Heart right ventricle (tissue), 16 donors: ENCODE measurements around the gene PCCA. TPM values are rescaled to one million over a fixed set of nuclear protein-coding genes. Genes with fewer than 3 reads are reported as not detected.

Experiments used
- ATAC-seq, 8 donors: fragments of 200-7000 bp; cut with Tn5 transposase; one replicate each; pipeline ENCODE4 v1.9.1; 2020; ENCODE audit warnings: mild to moderate bottlenecking in 8 of 8, moderate library complexity in 8 of 8, moderate number of reproducible peaks in 1 of 8
- DNase-seq, 2 donors: peaks; one replicate each; pipeline ENCODE4 v3.0.0-alpha.2; 2020
- H3K27ac ChIP-seq, 10 donors: fragments of 200-600 bp; sonication (generic) in 2 of 10; one replicate each; pipeline versions ENCODE4 v1.5.0 to v1.8.0; 2020 to 2022; ENCODE audit warnings: mild to moderate bottlenecking in 3 of 10
- H3K27me3 ChIP-seq, 7 donors: fragments of 200-600 bp; one replicate each; pipeline ENCODE4 v1.8.0; 2021 to 2022; ENCODE audit warnings: mild to moderate bottlenecking in 2 of 7
- H3K36me3 ChIP-seq, 9 donors: fragments of 200-600 bp; sonication (generic) in 1 of 9; one replicate each; pipeline versions ENCODE4 v1.5.0 to v1.8.0; 2020 to 2022; ENCODE audit warnings: mild to moderate bottlenecking in 2 of 9
- H3K4me1 ChIP-seq, 9 donors: fragments of 200-600 bp; sonication (generic) in 1 of 9; one replicate each; pipeline versions ENCODE4 v1.5.0 to v1.8.0; 2020 to 2022; ENCODE audit warnings: mild to moderate bottlenecking in 4 of 9
- H3K4me3 ChIP-seq, 10 donors: fragments of 200-600 bp; sonication (generic) in 2 of 10; one replicate each; pipeline versions ENCODE4 v1.5.0 to v1.8.0; 2020 to 2022; ENCODE audit warnings: mild to moderate bottlenecking in 7 of 10, moderate library complexity in 2 of 10
- H3K9me3 ChIP-seq, 11 donors: fragments of 200-600 bp in 10 of 11; sonication (generic) in 2 of 11; one replicate each; pipeline versions ENCODE4 v1.5.0 to v1.8.0; 2013 to 2022; ENCODE audit warnings: mild to moderate bottlenecking in 2 of 11, control low read depth in 1 of 11, moderate library complexity in 1 of 11
- WGBS, 2 donors: extraction: QIAGEN DNeasy Blood & Tissue Kit; methylation state at CpG; one replicate each; pipeline ENCODE4 v1.1.7; 2013; ENCODE audit warnings: inconsistent platforms in 1 of 2; 5-methylcytosine and 5-hydroxymethylcytosine counted together
- intact Hi-C, 10 donors: fragments of 100-400 bp; cut with DNase I; formaldehyde crosslinking; loops; one replicate each; pipeline versions ENCODE4 v1.11.1 to v1.14.2; 2022
- polyA plus RNA-seq, 2 donors: library from polyadenylated mRNA; stranded (reverse); fragments of 200-250 nt; gene quantifications; one replicate each; pipeline ENCODE4 v1.2.3, GENCODE V29; 2013
- total RNA-seq, 10 donors: library from RNA; stranded (reverse); fragmentation: NEBNext Ultra II Directional in 3 of 10; extraction: Animal tissue kit (Norgen Biotek cat#: 25700) in 3 of 10; gene quantifications; one replicate each; pipeline versions ENCODE4 v1.2.1 to v1.2.4, GENCODE V29; 2021 to 2023
- TF ChIP-seq, protein P1 (sequence below), 9 donors: fragments of 200-600 bp; sonication (generic) in 2 of 9; IDR thresholded peaks; one replicate each; pipeline versions ENCODE4 v1.5.0 to v1.8.0; 2021 to 2022; ENCODE audit warnings: antibody characterized with exemption in 9 of 9, mild to moderate bottlenecking in 5 of 9, moderate library complexity in 1 of 9
- donor health status: Arrhythmogenic right ventricular cardiomyopathy.
- donor health status: ischemic (EF 13 %, LVEDD 7.1; RV severe dilation, severe dysfunction).
- donor health status: healthy with polysubstance abuse.
- donor health status: DM: no; HTN: yes; CAD: no.
- donor health status: DM: no; HTN: no; CAD: no.
- donor health status: ischemic (EF 25% LVEDD 6.9; RV normal size, moderate dysfunction).
- donor health status: ischemic (EF 25% LVEDD 5.7; RV mildly dilated, moderate dysfunction).
- donor health status: healthy.
- donor health status: DM: yes; HTN: yes; CAD: no.
- donor health status: Ischemic cardiomyopathy.
- donor health status: ischemic (EF 35%, LVEDD 5.7; RV mildly dilated, moderate dysfunction).
- donor health status: nonischemic (EF 11% LVEDD 7.7; RV severe dilation, severe dysfunction).
- donor health status: DM: yes; HTN: yes; CAD: no.
- donor health status: PGD.
- donor health status: ischemic (EF 29% LVEDD 5.4; RV normal size, mild dysfunction).
- donor health status: nonischemic (EF 23%, LVEDD 6.1; RV moderate dilation, normal function).

PCCA gene
- total and polyA plus RNA-seq, 12 donors, result 21.2 to 71.9 (median 60.7) TPM

DNA sequence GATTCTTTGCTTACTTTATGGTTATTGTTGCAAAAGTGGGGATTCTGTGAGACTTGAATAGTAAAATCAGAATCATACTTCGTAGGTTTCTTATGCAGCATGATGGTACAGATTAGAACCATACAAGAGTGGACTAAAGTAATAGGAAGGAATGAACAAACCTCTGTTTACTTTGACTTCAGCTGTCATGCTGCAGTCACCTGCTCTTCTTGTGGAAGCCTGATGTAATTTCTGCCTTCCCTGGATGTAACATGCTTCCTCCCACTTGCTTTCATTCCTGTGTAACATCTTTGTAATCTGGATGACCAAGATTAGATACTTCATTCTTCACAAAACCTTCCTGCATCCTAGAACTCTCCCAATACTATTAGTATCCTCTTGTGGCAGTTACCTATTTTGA, 235.0 kb downstream of the PCCA start:
- Histone ChIP-seq H3K27ac (no peak overlapping the region), H3K36me3 (peaks cover 0 to 60% (median 6%) of the 10 kb centered on the region in 9 donors), H3K27me3 (no peaks in the 10 kb centered on the region), H3K9me3 (peaks cover 0 to 3% (median 0%) of the 10 kb centered on the region in 11 donors), H3K4me1 (no peaks in the 10 kb centered on the region), H3K4me3 (no peak overlapping the region)
- DNase-seq (no peak), ATAC-seq (no peak)
- TF ChIP-seq, protein P1, sequence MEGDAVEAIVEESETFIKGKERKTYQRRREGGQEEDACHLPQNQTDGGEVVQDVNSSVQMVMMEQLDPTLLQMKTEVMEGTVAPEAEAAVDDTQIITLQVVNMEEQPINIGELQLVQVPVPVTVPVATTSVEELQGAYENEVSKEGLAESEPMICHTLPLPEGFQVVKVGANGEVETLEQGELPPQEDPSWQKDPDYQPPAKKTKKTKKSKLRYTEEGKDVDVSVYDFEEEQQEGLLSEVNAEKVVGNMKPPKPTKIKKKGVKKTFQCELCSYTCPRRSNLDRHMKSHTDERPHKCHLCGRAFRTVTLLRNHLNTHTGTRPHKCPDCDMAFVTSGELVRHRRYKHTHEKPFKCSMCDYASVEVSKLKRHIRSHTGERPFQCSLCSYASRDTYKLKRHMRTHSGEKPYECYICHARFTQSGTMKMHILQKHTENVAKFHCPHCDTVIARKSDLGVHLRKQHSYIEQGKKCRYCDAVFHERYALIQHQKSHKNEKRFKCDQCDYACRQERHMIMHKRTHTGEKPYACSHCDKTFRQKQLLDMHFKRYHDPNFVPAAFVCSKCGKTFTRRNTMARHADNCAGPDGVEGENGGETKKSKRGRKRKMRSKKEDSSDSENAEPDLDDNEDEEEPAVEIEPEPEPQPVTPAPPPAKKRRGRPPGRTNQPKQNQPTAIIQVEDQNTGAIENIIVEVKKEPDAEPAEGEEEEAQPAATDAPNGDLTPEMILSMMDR (IDR thresholded peaks at IDR 0.05), result no peak
- intact Hi-C loops, result no loop called here
- 89 to 95% methylated on average over 1 of the region's 1 CpG for WGBS, 2 donors

DNA sequence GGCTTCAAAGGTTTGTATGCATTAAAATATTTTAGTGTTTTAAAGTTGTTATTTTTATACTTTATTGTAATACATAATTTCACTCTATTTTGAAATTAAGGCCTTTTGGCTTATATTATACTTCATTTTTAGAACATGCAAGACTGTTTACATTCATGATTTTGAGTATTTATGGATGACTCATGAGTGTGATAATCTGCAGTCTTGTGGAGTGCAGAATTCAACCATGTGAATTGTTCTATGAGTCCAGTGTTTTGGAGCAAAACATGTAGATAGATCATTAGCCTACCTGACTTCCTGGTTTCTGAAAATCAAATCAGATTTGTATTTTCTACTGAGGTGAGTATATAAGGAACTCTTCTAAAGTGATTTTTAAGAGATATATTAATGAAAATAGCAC, 241.8 kb downstream of the PCCA start:
- Histone ChIP-seq H3K9me3 (peaks cover 0 to 14% (median 0%) of the 10 kb centered on the region in 11 donors), H3K4me1 (no peaks in the 10 kb centered on the region), H3K27me3 (no peaks in the 10 kb centered on the region), H3K36me3 (peaks cover 0 to 57% (median 7%) of the 10 kb centered on the region in 9 donors), H3K4me3 (no peak overlapping the region), H3K27ac (no peak overlapping the region)
- TF ChIP-seq, protein P1 (IDR thresholded peaks at IDR 0.05), result no peak
- DNase-seq, result no peak
- ATAC-seq, result no peak
- intact Hi-C loops, result no loop called here

DNA sequence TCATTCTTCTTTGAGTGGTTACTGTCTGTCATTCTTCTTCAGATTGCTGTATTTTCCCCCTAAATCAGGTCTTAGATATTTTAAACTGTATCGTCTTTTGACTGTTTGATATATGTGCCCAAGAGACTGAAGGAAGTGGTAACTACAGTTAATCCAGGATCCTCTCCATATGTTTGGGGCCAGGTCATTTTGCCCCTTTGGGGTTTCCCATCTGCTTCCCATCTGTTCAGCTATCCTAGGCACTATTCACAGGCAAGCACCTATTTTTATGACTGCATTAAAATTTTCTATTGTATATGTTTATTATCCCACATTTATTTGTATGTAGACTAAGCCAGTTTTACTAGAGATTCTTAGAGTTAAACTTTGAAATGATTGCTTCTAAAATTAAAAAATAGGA, 244.2 kb downstream of the PCCA start:
- no peak for ATAC-seq
- H3K4me3 ChIP-seq, result no peak overlapping the region
- no peak overlapping the region for H3K27ac ChIP-seq
- TF ChIP-seq, protein P1 (IDR thresholded peaks at IDR 0.05), result no peak
- no peak for DNase-seq
- intact Hi-C loops, result no loop called here
- 82 to 88% methylated on average over 1 of the region's 1 CpG for WGBS, 2 donors
- H3K27me3 ChIP-seq, result no peaks in the 10 kb centered on the region
- H3K4me1 ChIP-seq, result no peaks in the 10 kb centered on the region
- H3K9me3 ChIP-seq, result peaks cover 0 to 14% (median 0%) of the 10 kb centered on the region in 11 donors
- H3K36me3 ChIP-seq, result peaks cover 0 to 50% (median 4%) of the 10 kb centered on the region in 9 donors

DNA sequence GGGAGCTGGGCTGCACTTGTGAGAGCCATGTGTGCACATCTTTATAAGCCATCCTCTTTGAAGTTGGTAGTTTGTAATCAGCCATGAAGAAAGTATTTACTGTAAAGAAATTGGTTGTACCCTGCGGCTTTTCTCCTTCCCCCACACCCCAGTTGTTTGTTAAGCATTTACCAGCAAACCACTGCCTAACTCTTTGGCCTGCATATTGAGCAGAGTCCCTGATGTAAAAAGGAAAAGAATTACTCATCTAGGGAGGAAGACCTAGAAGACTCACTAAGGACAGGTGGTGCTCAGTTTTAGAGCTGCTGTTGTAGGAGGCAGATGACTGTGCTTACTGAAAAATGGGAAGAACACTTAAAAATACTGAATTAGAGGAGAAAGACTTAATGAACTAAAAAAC, 245.3 kb downstream of the PCCA start:
- H3K27ac ChIP-seq, result no peak overlapping the region
- no peaks in the 10 kb centered on the region for H3K27me3 ChIP-seq
- peaks cover 0 to 14% (median 0%) of the 10 kb centered on the region in 11 donors for H3K9me3 ChIP-seq
- peaks cover 0 to 47% (median 4%) of the 10 kb centered on the region in 9 donors for H3K36me3 ChIP-seq
- DNase-seq (no peak), ATAC-seq (no peak)
- 96 to 100% methylated on average over 1 of the region's 1 CpG for WGBS, 2 donors
- peaks cover 0 to 4% (median 0%) of the 10 kb centered on the region in 9 donors for H3K4me1 ChIP-seq
- intact Hi-C loops, result no loop called here
- H3K4me3 ChIP-seq, result no peak overlapping the region
- TF ChIP-seq, protein P1 (IDR thresholded peaks at IDR 0.05), result no peak
